A549 (cell line): Measurements from ENCODE around the gene DCAF15. TPM values are rescaled to one million over a fixed set of nuclear protein-coding genes. Genes with fewer than 3 reads are reported as not detected.

Source experiments
- ATAC-seq, 2 experiments: fragments of 200-7000 bp in 1 of 2; fragments of >200 bp in 1 of 2; cut with Nextera tagmentation in 1 of 2; cut with Tn5 transposase in 1 of 2; 3 replicates each; pipeline versions ENCODE4 v1.8.0 to v1.9.1; 2018 to 2020; ENCODE audit warnings: mild to moderate bottlenecking in 1 of 2, moderate library complexity in 1 of 2
- CTCF ChIA-PET: fragments of 300-600 bp; sonication (Branson Sonifier 250); formaldehyde crosslinking; extraction: SDS; loops from one replicate; lab custom pipeline; 2021; ENCODE audit warnings: antibody characterized with exemption, inconsistent platforms; lab: Yijun Ruan, JAX
- POLR2A ChIA-PET: fragments of 350-600 bp; formaldehyde crosslinking; extraction: SDS; loops from one replicate; lab custom pipeline; 2021; ENCODE audit warnings: antibody characterized with exemption, inconsistent platforms; lab: Yijun Ruan, JAX
- DNase-seq, 2 experiments: peaks; one replicate each; pipeline versions ENCODE4 v3.0.0 to v3.0.0-alpha.2; 2011 to 2016; ENCODE audit warnings: low read depth in 1 of 2, low spot score in 1 of 2
- FAIRE-seq: peaks from 2 replicates; lab custom pipeline; 2011; peaks lifted over from hg19 to GRCh38; lab: Jason Lieb, UNC
- H3K27ac ChIP-seq, 2 experiments: fragments of >200 bp; sonication (Bioruptor Twin); formaldehyde crosslinking; 3 replicates each; pipeline ENCODE4 v1.5.1; 2016 to 2017
- H3K4me1 ChIP-seq: fragments of >200 bp; sonication (Bioruptor Twin); formaldehyde crosslinking; 3 replicates; pipeline ENCODE4 v1.6.1; 2016
- H3K4me2 ChIP-seq: fragments of >200 bp; sonication (Bioruptor Twin); formaldehyde crosslinking; 3 replicates; pipeline ENCODE4 v1.6.1; 2016
- H3K4me3 ChIP-seq: fragments of >200 bp; sonication (Bioruptor Twin); formaldehyde crosslinking; 3 replicates; pipeline ENCODE4 v1.5.1; 2016
- H3K9me3 ChIP-seq: fragments of >200 bp; sonication (Bioruptor Twin); formaldehyde crosslinking; 3 replicates; pipeline ENCODE4 v1.6.1; 2016
- CBX2 ChIP-seq: fragments of 200-600 bp; sonication (generic); IDR thresholded peaks from 2 replicates; pipeline ENCODE4 v1.6.1; 2016; ENCODE audit warnings: low read depth, mild to moderate bottlenecking, borderline replicate concordance
- CEBPB ChIP-seq, 2 experiments: fragments of >200 bp in 1 of 2; sonication (Bioruptor Twin) in 1 of 2; formaldehyde crosslinking in 1 of 2; IDR thresholded peaks; 2 replicates each; pipeline ENCODE4 v1.6.1; 2012 to 2016
- E2F6 ChIP-seq: IDR thresholded peaks from 2 replicates; pipeline ENCODE4 v1.6.1; 2012; ENCODE audit warnings: low read depth, borderline replicate concordance
- EHF ChIP-seq: fragments of 250-450 bp; sonication (Bioruptor Pico); IDR thresholded peaks from 2 replicates; pipeline ENCODE4 v1.5.0; 2020; ENCODE audit warnings: mild to moderate bottlenecking
- FOSL2 ChIP-seq, 2 experiments: fragments of 450-650 bp in 1 of 2; fragments of >200 bp in 1 of 2; sonication (Bioruptor Twin) in 1 of 2; formaldehyde crosslinking; IDR thresholded peaks; 2 replicates each; pipeline versions ENCODE4 v1.5.0 to v1.6.1; 2016 to 2020; ENCODE audit warnings: mild to moderate bottlenecking in 1 of 2, moderate library complexity in 1 of 2
- GATA3 ChIP-seq: IDR thresholded peaks from 2 replicates; pipeline ENCODE4 v1.6.1; 2012; ENCODE audit warnings: borderline replicate concordance
- HDAC2 ChIP-seq: fragments of 200-600 bp; sonication (generic); IDR thresholded peaks from 2 replicates; pipeline ENCODE4 v1.6.1; 2016
- HMGXB4 ChIP-seq: fragments of 250-450 bp; sonication (Bioruptor Pico); IDR thresholded peaks from 2 replicates; pipeline ENCODE4 v1.5.0; 2021; ENCODE audit warnings: mild to moderate bottlenecking, moderate library complexity, borderline replicate concordance
- JUNB ChIP-seq: fragments of >200 bp; sonication (Bioruptor Twin); formaldehyde crosslinking; IDR thresholded peaks from 2 replicates; pipeline ENCODE4 v1.6.1; 2016
- KDM5A ChIP-seq: fragments of 200-600 bp; sonication (generic); IDR thresholded peaks from 2 replicates; pipeline ENCODE4 v1.6.1; 2016; ENCODE audit warnings: antibody characterized with exemption, mild to moderate bottlenecking
- MAX ChIP-seq: IDR thresholded peaks from 2 replicates; pipeline ENCODE4 v1.6.1; 2012
- MAZ ChIP-seq: fragments of 150-350 bp; IDR thresholded peaks from 2 replicates; pipeline ENCODE4 v1.6.1; 2014; ENCODE audit warnings: antibody characterized with exemption, low read depth, low read length, borderline replicate concordance
- MYC ChIP-seq: IDR thresholded peaks from 2 replicates; pipeline ENCODE4 v1.6.1; 2012; ENCODE audit warnings: mild to moderate bottlenecking, inconsistent platforms, low read length, improper control_type of control experiment, borderline replicate concordance
- NFE2L2 ChIP-seq: fragments of 150-350 bp; conservative IDR thresholded peaks from 2 replicates; pipeline ENCODE4 v1.6.1; 2014; ENCODE audit warnings: low read length
- RARB ChIP-seq: fragments of 250-450 bp; sonication (Bioruptor Pico); IDR thresholded peaks from 2 replicates; pipeline ENCODE4 v1.8.0; 2021; ENCODE audit warnings: mild to moderate bottlenecking, moderate library complexity
- SREBF2 ChIP-seq: fragments of 450-650 bp; IDR thresholded peaks from 2 replicates; pipeline ENCODE4 v1.6.1; 2014; ENCODE audit warnings: mild to moderate bottlenecking, moderate library complexity
- TFCP2L1 ChIP-seq: fragments of 250-450 bp; sonication (Bioruptor Pico); IDR thresholded peaks from 2 replicates; pipeline ENCODE4 v1.5.0; 2021; ENCODE audit warnings: mild to moderate bottlenecking
- TP53 ChIP-seq: fragments of 250-450 bp; sonication (Bioruptor Pico); IDR thresholded peaks from 2 replicates; pipeline ENCODE4 v1.5.0; 2021; ENCODE audit warnings: mild to moderate bottlenecking, moderate library complexity
- ZC3H11A ChIP-seq: fragments of 450-650 bp; IDR thresholded peaks from 2 replicates; pipeline ENCODE4 v1.6.1; 2014; ENCODE audit warnings: antibody characterized with exemption, mild to moderate bottlenecking
- ZNF302 ChIP-seq: fragments of 250-450 bp; sonication (Bioruptor Pico); IDR thresholded peaks from 2 replicates; pipeline ENCODE4 v1.9.0; 2021; ENCODE audit warnings: inconsistent platforms, mild to moderate bottlenecking, moderate library complexity
- ZSCAN20 ChIP-seq: fragments of 250-450 bp; sonication (Bioruptor Pico); IDR thresholded peaks from 2 replicates; pipeline ENCODE4 v1.8.0; 2022; ENCODE audit warnings: mild to moderate bottlenecking, moderate library complexity
- WGBS: methylation state at CpG from one replicate; pipeline ENCODE4 v1.1.6; 2017; ENCODE audit errors: missing lambda C conversion rate; 5-methylcytosine and 5-hydroxymethylcytosine counted together
- polyA plus RNA-seq, 4 experiments: library from polyadenylated mRNA; depleted of rRNA in 3 of 4; stranded (reverse); fragments of >200 nt; fragmentation: RNase III in 1 of 4; extraction: RNeasy Plus Mini Kit Qiagen cat#74134 plus additional on column Dnase treatment in 1 of 4; gene quantifications; 2 replicates in 3 of 4; 3 replicates in 1 of 4; pipeline ENCODE4 v1.2.3, GENCODE V29; 2011 to 2017
- TF ChIP-seq, protein P1 (sequence below): fragments of 150-350 bp; IDR thresholded peaks from 2 replicates; pipeline ENCODE4 v1.6.1; 2014; ENCODE audit warnings: low read depth, mild to moderate bottlenecking, low read length
- TF ChIP-seq, protein P2 (sequence below): fragments of 450-650 bp; IDR thresholded peaks from 2 replicates; pipeline ENCODE4 v1.6.1; 2014; ENCODE audit warnings: antibody characterized with exemption
- TF ChIP-seq, protein P3 (sequence below): fragments of >200 bp; sonication (Bioruptor Twin); formaldehyde crosslinking; IDR thresholded peaks from 2 replicates; pipeline ENCODE4 v1.6.1; 2016

DCAF15 gene
- polyA plus RNA-seq, 2 of the 4 experiments (the other 2 are of a cell fraction), result 10.2 to 23.0 TPM

- no peak for ATAC-seq
- TF ChIP-seq, protein P1, sequence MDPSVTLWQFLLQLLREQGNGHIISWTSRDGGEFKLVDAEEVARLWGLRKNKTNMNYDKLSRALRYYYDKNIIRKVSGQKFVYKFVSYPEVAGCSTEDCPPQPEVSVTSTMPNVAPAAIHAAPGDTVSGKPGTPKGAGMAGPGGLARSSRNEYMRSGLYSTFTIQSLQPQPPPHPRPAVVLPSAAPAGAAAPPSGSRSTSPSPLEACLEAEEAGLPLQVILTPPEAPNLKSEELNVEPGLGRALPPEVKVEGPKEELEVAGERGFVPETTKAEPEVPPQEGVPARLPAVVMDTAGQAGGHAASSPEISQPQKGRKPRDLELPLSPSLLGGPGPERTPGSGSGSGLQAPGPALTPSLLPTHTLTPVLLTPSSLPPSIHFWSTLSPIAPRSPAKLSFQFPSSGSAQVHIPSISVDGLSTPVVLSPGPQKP, result no peak
- no peak for TF ChIP-seq EHF (CRISPR knock-in tag)
- TF ChIP-seq, protein P2, sequence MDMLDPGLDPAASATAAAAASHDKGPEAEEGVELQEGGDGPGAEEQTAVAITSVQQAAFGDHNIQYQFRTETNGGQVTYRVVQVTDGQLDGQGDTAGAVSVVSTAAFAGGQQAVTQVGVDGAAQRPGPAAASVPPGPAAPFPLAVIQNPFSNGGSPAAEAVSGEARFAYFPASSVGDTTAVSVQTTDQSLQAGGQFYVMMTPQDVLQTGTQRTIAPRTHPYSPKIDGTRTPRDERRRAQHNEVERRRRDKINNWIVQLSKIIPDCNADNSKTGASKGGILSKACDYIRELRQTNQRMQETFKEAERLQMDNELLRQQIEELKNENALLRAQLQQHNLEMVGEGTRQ, result no peak
- no peak for TF ChIP-seq CEBPB (IDR thresholded peaks at IDR 0.05)
- no peak for TF ChIP-seq MYC
- TF ChIP-seq ZNF302 (CRISPR knock-in tag), result no peak
- no peak for TF ChIP-seq TP53 (CRISPR knock-in tag)
- no peak for TF ChIP-seq CBX2
- no peak for TF ChIP-seq TFCP2L1 (CRISPR knock-in tag)
- no peak for TF ChIP-seq GATA3
- TF ChIP-seq, protein P3, sequence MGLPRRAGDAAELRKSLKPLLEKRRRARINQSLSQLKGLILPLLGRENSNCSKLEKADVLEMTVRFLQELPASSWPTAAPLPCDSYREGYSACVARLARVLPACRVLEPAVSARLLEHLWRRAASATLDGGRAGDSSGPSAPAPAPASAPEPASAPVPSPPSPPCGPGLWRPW, result no peak
- TF ChIP-seq ZSCAN20 (CRISPR knock-in tag), result no peak
- TF ChIP-seq MAX, result no peak
- TF ChIP-seq HDAC2, result no peak
- TF ChIP-seq NFE2L2, result no peak
- no peak for TF ChIP-seq FOSL2 (IDR thresholded peaks at IDR 0.05)
- no peak for TF ChIP-seq FOSL2 (CRISPR knock-in tag; IDR thresholded peaks at IDR 0.05)
- no peak for TF ChIP-seq KDM5A
- TF ChIP-seq RARB (CRISPR knock-in tag), result no peak
- TF ChIP-seq JUNB, result no peak
- TF ChIP-seq E2F6, result no peak
- WGBS, result 88% methylated on average over 3 of the region's 15 CpGs
- FAIRE-seq, result no peak
- POLR2A ChIA-PET, result no interaction called here
- CTCF ChIA-PET, result interaction anchor here (0.8 kb wide), 1 partner anchor 95 kb away, joined by 4 read pairs; no protein-coding TSS in a partner anchor
- Histone ChIP-seq H3K4me2 (no peak overlapping the region), H3K4me3 (no peak overlapping the region), H3K27ac (no peak overlapping the region), H3K4me1 (no peaks in the 10 kb centered on the region), H3K9me3 (no peaks in the 10 kb centered on the region)
- DNase-seq, result no peak
These were observed 28.0 kb downstream of the DCAF15 start for GRCh38 chr19:13980340-13980739.

- no peak overlapping the region for H3K4me2 ChIP-seq
- ChIA-PET POLR2A (no interaction called here), CTCF (interaction anchor here (0.8 kb wide), 1 partner anchor 94 kb away, joined by 4 read pairs; no protein-coding TSS in a partner anchor)
- DNase-seq, result no peak
- no peak for FAIRE-seq
- H3K27ac ChIP-seq, result no peak overlapping the region
- WGBS, result 94% methylated on average over 5 of the region's 5 CpGs
- peak in 1 of 2 experiments; percentile 17; a peak in 1 of 6 replicates for ATAC-seq
- no peaks in the 10 kb centered on the region for H3K9me3 ChIP-seq
- TF ChIP-seq HMGXB4 (CRISPR knock-in tag) (no peak), FOSL2 (IDR thresholded peaks at IDR 0.05) (no peak), FOSL2 (CRISPR knock-in tag; IDR thresholded peaks at IDR 0.05) (no peak), MAZ (no peak), ZC3H11A (no peak), HDAC2 (no peak), RARB (CRISPR knock-in tag) (no peak), SREBF2 (no peak), TFCP2L1 (CRISPR knock-in tag) (no peak), TP53 (CRISPR knock-in tag) (no peak)
- TF ChIP-seq, all 56 proteins: peak for 0
- H3K4me1 ChIP-seq, result no peaks in the 10 kb centered on the region
- H3K4me3 ChIP-seq, result no peak overlapping the region
These were observed 28.7 kb downstream of the DCAF15 start for GRCh38 chr19:13981021-13981420.
